WTC11 (cell line): ENCODE measurements around the gene MAML3. TPM values are rescaled to one million over a fixed set of nuclear protein-coding genes. Genes with fewer than 3 reads are reported as not detected.

Source experiments
- ATAC-seq: fragments of 200-7000 bp; cut with Tn5 transposase; 2 replicates; pipeline ENCODE4 v1.10.0; 2021; ENCODE audit warnings: mild to moderate bottlenecking, moderate library complexity
- CTCF ChIA-PET: fragments of 300-600 bp; sonication (Branson Sonifier 250); formaldehyde crosslinking; loops from one replicate; lab custom pipeline; 2021; ENCODE audit warnings: antibody characterized with exemption; lab: Charles Lee
- POLR2A ChIA-PET: fragments of 350-600 bp; sonication (Branson Sonifier 250); formaldehyde crosslinking; loops from one replicate; lab custom pipeline; 2021; ENCODE audit warnings: antibody characterized with exemption; lab: Charles Lee
- DNase-seq: peaks from one replicate; pipeline ENCODE4 v3.0.0; 2021; ENCODE audit warnings: low spot score
- H3K27ac Mint-ChIP-seq: 2 replicates; pipeline ENCODE4 v1.8.0; 2021; ENCODE audit warnings: mixed read lengths
- H3K27me3 Mint-ChIP-seq: 2 replicates; pipeline ENCODE4 v1.8.0; 2021; ENCODE audit warnings: low read depth, mild to moderate bottlenecking, moderate library complexity, mixed read lengths
- H3K36me3 Mint-ChIP-seq: 2 replicates; pipeline ENCODE4 v1.8.0; 2021; ENCODE audit warnings: mixed read lengths
- H3K4me1 Mint-ChIP-seq: 2 replicates; pipeline ENCODE4 v1.8.0; 2022; ENCODE audit warnings: mixed read lengths
- H3K4me3 Mint-ChIP-seq: 2 replicates; pipeline ENCODE4 v1.8.0; 2021; ENCODE audit warnings: mild to moderate bottlenecking, moderate library complexity, mixed read lengths
- H3K9me3 Mint-ChIP-seq: 2 replicates; pipeline ENCODE4 v1.8.0; 2021; ENCODE audit warnings: mixed read lengths
- EMX1 ChIP-seq: fragments of 250-450 bp; sonication (Bioruptor Pico); IDR thresholded peaks from 2 replicates; pipeline ENCODE4 v1.8.0; 2021; ENCODE audit warnings: mild to moderate bottlenecking
- ETV6 ChIP-seq: sonication (generic); formaldehyde crosslinking; IDR thresholded peaks from 2 replicates; pipeline ENCODE4 v1.8.1; 2022; ENCODE audit warnings: mild to moderate bottlenecking, missing genetic modification reagents
- FOXJ3 ChIP-seq: sonication (generic); formaldehyde crosslinking; IDR thresholded peaks from 2 replicates; pipeline ENCODE4 v1.9.0; 2021; ENCODE audit warnings: missing genetic modification reagents, mild to moderate bottlenecking, borderline replicate concordance
- FOXP1 ChIP-seq: sonication (generic); formaldehyde crosslinking; IDR thresholded peaks from 2 replicates; pipeline ENCODE4 v1.8.0; 2022; ENCODE audit warnings: missing genetic modification reagents, mild to moderate bottlenecking, moderate library complexity, borderline replicate concordance
- JAZF1 ChIP-seq: fragments of 250-450 bp; sonication (Bioruptor Pico); IDR thresholded peaks from 2 replicates; pipeline ENCODE4 v1.9.0; 2021; ENCODE audit warnings: moderate library complexity, mild to moderate bottlenecking, inconsistent platforms
- NFYB ChIP-seq: sonication (generic); formaldehyde crosslinking; conservative IDR thresholded peaks from 2 replicates; pipeline ENCODE4 v1.8.0; 2022; ENCODE audit warnings: low read depth, missing genetic modification reagents
- SMAD4 ChIP-seq: sonication (generic); formaldehyde crosslinking; IDR thresholded peaks from 2 replicates; pipeline ENCODE4 v1.8.0; 2022; ENCODE audit warnings: mild to moderate bottlenecking, missing genetic modification reagents
- SOX15 ChIP-seq: fragments of 250-450 bp; sonication (Bioruptor Pico); IDR thresholded peaks from 2 replicates; pipeline ENCODE4 v1.9.0; 2021; ENCODE audit warnings: mild to moderate bottlenecking
- TEAD4 ChIP-seq: sonication (generic); formaldehyde crosslinking; IDR thresholded peaks from 2 replicates; pipeline ENCODE4 v1.8.0; 2022; ENCODE audit warnings: mild to moderate bottlenecking, missing genetic modification reagents
- ZNF219 ChIP-seq: sonication (generic); formaldehyde crosslinking; IDR thresholded peaks from 2 replicates; pipeline ENCODE4 v1.8.0; 2023; ENCODE audit warnings: missing genetic modification reagents, mild to moderate bottlenecking, borderline replicate concordance
- total RNA-seq: library from RNA; stranded (reverse); gene quantifications from 3 replicates; pipeline ENCODE4 v1.2.3, GENCODE V29; 2021
- TF ChIP-seq, protein P1 (sequence below): sonication (generic); formaldehyde crosslinking; IDR thresholded peaks from 2 replicates; pipeline ENCODE4 v1.8.0; 2023; ENCODE audit warnings: missing genetic modification reagents
- TF ChIP-seq, protein P2 (sequence below): sonication (generic); formaldehyde crosslinking; IDR thresholded peaks from 2 replicates; pipeline ENCODE4 v1.8.1; 2022; ENCODE audit warnings: missing genetic modification reagents, borderline replicate concordance
- TF ChIP-seq, protein P3 (sequence below): sonication (generic); formaldehyde crosslinking; IDR thresholded peaks from 2 replicates; pipeline ENCODE4 v1.8.0; 2022; ENCODE audit warnings: mild to moderate bottlenecking, missing genetic modification reagents
- TF ChIP-seq, protein P4 (sequence below): fragments of 250-450 bp; sonication (Bioruptor Pico); IDR thresholded peaks from 2 replicates; pipeline ENCODE4 v1.9.0; 2021; ENCODE audit warnings: mild to moderate bottlenecking, borderline replicate concordance
- TF ChIP-seq, protein P5 (sequence below): sonication (generic); formaldehyde crosslinking; IDR thresholded peaks from 2 replicates; pipeline ENCODE4 v1.8.1; 2023; ENCODE audit warnings: mild to moderate bottlenecking, missing genetic modification reagents, moderate library complexity
- TF ChIP-seq, protein P6 (sequence below): sonication (generic); formaldehyde crosslinking; IDR thresholded peaks from 2 replicates; pipeline ENCODE4 v1.8.1; 2023; ENCODE audit warnings: mild to moderate bottlenecking, missing genetic modification reagents, borderline replicate concordance

MAML3 gene
- total RNA-seq, 1 experiment from 2014 or later, result 7.4 TPM

DNA sequence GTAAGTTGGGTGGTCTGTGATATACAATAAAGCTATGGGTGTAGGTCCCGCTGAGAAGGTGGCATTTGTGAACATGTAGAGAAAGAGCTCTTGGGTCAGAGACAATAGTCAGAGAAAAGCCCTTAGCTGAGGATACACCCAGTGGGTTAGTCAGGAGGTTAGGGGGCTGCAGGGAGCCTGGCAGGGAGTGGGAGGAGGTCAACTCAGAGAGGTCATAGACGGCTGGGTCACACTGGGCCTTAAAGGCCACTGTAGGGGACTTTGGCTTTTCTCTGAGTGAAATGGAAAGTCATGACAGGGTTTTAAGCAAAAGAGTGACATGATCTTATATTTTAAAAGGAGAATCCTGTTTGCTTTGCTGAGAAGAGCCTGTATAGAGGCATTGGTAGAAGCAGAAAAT lies 471.7 kb downstream of the MAML3 start (continued):
- TF ChIP-seq, protein P1, sequence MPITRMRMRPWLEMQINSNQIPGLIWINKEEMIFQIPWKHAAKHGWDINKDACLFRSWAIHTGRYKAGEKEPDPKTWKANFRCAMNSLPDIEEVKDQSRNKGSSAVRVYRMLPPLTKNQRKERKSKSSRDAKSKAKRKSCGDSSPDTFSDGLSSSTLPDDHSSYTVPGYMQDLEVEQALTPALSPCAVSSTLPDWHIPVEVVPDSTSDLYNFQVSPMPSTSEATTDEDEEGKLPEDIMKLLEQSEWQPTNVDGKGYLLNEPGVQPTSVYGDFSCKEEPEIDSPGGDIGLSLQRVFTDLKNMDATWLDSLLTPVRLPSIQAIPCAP, result no peak
- TF ChIP-seq, all 79 proteins: peak for 0

DNA sequence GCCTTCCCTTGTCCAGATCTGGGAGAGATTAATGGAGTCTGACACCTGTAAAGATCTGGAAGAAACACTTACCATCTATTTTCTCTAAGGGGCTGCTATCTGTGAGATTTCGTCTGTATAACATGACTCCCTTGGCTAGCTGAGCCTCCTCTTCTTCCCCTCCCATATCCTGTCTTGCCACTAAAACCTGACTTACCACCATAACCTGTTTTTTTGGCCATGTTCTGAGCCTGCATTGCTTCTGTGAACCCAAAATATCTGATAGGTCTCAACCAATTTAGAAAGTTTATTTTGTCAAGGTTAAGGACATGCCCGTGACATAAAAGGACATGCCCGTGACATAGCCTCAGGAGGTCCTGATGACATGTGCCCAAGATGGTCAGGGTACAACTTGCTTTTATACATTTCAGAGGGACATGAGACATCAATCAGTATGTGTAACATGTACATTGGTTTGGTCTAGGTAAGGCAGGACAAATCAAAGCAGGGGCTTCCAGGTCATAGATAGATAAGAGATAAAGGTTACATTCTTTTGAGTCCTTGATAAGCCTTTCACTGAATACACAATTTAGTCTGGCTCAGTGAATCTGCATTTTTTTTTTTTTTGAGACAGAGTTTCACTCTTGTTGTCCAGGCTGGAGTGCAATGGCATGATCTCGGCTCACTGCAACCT lies 476.9 kb downstream of the MAML3 start:
- H3K4me3 Mint-ChIP-seq, result no peak overlapping the region
- H3K4me1 Mint-ChIP-seq, result peaks cover 10% of the 10 kb centered on the region
- CTCF ChIA-PET, result interaction anchor here (0.8 to 0.9 kb wide), 2 partner anchors 20 to 22 kb away, joined by 3 read pairs; no protein-coding TSS in a partner anchor
- POLR2A ChIA-PET, result interaction anchor here (0.5 kb wide), 1 partner anchor 23 kb away, joined by 3 read pairs; no protein-coding TSS in a partner anchor
- H3K27me3 Mint-ChIP-seq, result no peaks in the 10 kb centered on the region
- H3K27ac Mint-ChIP-seq, result no peak overlapping the region
- peaks cover 9% of the 10 kb centered on the region for H3K9me3 Mint-ChIP-seq
- no peak for TF ChIP-seq ZNF219 (CRISPR knock-in tag)
- TF ChIP-seq, protein P2, sequence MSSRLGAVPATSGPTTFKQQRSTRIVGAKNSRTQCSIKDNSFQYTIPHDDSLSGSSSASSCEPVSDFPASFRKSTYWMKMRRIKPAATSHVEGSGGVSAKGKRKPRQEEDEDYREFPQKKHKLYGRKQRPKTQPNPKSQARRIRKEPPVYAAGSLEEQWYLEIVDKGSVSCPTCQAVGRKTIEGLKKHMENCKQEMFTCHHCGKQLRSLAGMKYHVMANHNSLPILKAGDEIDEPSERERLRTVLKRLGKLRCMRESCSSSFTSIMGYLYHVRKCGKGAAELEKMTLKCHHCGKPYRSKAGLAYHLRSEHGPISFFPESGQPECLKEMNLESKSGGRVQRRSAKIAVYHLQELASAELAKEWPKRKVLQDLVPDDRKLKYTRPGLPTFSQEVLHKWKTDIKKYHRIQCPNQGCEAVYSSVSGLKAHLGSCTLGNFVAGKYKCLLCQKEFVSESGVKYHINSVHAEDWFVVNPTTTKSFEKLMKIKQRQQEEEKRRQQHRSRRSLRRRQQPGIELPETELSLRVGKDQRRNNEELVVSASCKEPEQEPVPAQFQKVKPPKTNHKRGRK (CRISPR knock-in tag), result no peak
- TF ChIP-seq, protein P3, sequence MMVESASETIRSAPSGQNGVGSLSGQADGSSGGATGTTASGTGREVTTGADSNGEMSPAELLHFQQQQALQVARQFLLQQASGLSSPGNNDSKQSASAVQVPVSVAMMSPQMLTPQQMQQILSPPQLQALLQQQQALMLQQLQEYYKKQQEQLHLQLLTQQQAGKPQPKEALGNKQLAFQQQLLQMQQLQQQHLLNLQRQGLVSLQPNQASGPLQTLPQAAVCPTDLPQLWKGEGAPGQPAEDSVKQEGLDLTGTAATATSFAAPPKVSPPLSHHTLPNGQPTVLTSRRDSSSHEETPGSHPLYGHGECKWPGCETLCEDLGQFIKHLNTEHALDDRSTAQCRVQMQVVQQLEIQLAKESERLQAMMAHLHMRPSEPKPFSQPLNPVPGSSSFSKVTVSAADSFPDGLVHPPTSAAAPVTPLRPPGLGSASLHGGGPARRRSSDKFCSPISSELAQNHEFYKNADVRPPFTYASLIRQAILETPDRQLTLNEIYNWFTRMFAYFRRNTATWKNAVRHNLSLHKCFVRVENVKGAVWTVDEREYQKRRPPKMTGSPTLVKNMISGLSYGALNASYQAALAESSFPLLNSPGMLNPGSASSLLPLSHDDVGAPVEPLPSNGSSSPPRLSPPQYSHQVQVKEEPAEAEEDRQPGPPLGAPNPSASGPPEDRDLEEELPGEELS (CRISPR knock-in tag), result no peak
- TF ChIP-seq, protein P4, sequence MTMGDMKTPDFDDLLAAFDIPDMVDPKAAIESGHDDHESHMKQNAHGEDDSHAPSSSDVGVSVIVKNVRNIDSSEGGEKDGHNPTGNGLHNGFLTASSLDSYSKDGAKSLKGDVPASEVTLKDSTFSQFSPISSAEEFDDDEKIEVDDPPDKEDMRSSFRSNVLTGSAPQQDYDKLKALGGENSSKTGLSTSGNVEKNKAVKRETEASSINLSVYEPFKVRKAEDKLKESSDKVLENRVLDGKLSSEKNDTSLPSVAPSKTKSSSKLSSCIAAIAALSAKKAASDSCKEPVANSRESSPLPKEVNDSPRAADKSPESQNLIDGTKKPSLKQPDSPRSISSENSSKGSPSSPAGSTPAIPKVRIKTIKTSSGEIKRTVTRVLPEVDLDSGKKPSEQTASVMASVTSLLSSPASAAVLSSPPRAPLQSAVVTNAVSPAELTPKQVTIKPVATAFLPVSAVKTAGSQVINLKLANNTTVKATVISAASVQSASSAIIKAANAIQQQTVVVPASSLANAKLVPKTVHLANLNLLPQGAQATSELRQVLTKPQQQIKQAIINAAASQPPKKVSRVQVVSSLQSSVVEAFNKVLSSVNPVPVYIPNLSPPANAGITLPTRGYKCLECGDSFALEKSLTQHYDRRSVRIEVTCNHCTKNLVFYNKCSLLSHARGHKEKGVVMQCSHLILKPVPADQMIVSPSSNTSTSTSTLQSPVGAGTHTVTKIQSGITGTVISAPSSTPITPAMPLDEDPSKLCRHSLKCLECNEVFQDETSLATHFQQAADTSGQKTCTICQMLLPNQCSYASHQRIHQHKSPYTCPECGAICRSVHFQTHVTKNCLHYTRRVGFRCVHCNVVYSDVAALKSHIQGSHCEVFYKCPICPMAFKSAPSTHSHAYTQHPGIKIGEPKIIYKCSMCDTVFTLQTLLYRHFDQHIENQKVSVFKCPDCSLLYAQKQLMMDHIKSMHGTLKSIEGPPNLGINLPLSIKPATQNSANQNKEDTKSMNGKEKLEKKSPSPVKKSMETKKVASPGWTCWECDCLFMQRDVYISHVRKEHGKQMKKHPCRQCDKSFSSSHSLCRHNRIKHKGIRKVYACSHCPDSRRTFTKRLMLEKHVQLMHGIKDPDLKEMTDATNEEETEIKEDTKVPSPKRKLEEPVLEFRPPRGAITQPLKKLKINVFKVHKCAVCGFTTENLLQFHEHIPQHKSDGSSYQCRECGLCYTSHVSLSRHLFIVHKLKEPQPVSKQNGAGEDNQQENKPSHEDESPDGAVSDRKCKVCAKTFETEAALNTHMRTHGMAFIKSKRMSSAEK (CRISPR knock-in tag), result no peak
- no peak for TF ChIP-seq FOXP1 (CRISPR knock-in tag)
- TF ChIP-seq EMX1 (CRISPR knock-in tag), result no peak
- TF ChIP-seq NFYB (CRISPR knock-in tag), result no peak
- no peak for TF ChIP-seq TEAD4
- TF ChIP-seq SOX15, result no peak
- no peak for TF ChIP-seq JAZF1
- TF ChIP-seq, protein P5, sequence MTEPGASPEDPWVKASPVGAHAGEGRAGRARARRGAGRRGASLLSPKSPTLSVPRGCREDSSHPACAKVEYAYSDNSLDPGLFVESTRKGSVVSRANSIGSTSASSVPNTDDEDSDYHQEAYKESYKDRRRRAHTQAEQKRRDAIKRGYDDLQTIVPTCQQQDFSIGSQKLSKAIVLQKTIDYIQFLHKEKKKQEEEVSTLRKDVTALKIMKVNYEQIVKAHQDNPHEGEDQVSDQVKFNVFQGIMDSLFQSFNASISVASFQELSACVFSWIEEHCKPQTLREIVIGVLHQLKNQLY (CRISPR knock-in tag), result no peak
- TF ChIP-seq, protein P6, sequence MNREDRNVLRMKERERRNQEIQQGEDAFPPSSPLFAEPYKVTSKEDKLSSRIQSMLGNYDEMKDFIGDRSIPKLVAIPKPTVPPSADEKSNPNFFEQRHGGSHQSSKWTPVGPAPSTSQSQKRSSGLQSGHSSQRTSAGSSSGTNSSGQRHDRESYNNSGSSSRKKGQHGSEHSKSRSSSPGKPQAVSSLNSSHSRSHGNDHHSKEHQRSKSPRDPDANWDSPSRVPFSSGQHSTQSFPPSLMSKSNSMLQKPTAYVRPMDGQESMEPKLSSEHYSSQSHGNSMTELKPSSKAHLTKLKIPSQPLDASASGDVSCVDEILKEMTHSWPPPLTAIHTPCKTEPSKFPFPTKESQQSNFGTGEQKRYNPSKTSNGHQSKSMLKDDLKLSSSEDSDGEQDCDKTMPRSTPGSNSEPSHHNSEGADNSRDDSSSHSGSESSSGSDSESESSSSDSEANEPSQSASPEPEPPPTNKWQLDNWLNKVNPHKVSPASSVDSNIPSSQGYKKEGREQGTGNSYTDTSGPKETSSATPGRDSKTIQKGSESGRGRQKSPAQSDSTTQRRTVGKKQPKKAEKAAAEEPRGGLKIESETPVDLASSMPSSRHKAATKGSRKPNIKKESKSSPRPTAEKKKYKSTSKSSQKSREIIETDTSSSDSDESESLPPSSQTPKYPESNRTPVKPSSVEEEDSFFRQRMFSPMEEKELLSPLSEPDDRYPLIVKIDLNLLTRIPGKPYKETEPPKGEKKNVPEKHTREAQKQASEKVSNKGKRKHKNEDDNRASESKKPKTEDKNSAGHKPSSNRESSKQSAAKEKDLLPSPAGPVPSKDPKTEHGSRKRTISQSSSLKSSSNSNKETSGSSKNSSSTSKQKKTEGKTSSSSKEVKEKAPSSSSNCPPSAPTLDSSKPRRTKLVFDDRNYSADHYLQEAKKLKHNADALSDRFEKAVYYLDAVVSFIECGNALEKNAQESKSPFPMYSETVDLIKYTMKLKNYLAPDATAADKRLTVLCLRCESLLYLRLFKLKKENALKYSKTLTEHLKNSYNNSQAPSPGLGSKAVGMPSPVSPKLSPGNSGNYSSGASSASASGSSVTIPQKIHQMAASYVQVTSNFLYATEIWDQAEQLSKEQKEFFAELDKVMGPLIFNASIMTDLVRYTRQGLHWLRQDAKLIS (CRISPR knock-in tag), result no peak
- TF ChIP-seq FOXJ3 (CRISPR knock-in tag), result no peak
- no peak for TF ChIP-seq SMAD4 (CRISPR knock-in tag)
- TF ChIP-seq ETV6, result no peak
- TF ChIP-seq, all 79 proteins: peak for 0
- peaks cover 14% of the 10 kb centered on the region for H3K36me3 Mint-ChIP-seq
- DNase-seq (no peak), ATAC-seq (no peak)
